ENCODE measurements around the gene ZAP70.

Gene ZAP70

DNA sequence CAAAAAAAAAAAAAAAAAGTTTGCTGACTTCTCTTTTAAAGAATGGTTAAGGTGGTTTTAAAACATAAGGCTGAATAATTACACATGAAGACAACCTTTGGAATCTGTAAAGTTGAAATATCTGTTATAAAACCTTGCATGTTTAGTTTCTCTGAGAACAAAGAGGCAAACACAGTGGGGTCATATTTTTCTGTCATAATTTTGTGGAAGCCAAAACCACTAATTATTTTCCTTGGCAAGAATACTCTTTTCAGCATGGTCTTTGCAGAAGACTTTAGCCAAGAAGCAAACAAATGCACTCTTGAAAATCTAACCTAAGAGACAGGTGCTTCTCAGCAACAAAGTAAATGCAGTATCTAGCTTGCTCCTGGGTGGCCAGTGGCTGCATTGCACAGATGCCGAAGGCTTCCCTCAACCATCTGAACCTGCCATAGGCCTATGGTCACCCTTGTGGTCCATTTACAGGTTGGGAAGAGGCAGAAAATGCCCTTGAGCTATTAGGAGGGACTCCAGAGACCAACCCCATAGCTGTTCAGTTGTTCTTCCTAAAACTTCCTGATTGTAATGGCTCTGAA is 44.8 kb downstream of the ZAP70 start:
- peaks cover 0 to 57% (median 4%) of the 10 kb centered on the region in 5 donors for H3K4me1 ChIP-seq (ENCODE audit: control insufficient read depth in 5 of 5, insufficient read depth in 5 of 5, low read length in 5 of 5)
- H3K9me3 ChIP-seq (ENCODE audit: control insufficient read depth in 5 of 5, low read length in 5 of 5) = no peaks in the 10 kb centered on the region
- no peak overlapping the region for H3K9ac ChIP-seq (ENCODE audit: low read length in 5 of 5)
- no peak overlapping the region for H3K4me3 ChIP-seq (ENCODE audit: low read depth in 1 of 5, low read length in 5 of 5)
- H3K27me3 ChIP-seq (ENCODE audit: control insufficient read depth in 5 of 5, insufficient read depth in 4 of 5, low read length in 5 of 5) = no peaks in the 10 kb centered on the region
- H3K36me3 ChIP-seq (ENCODE audit: control insufficient read depth in 5 of 5, insufficient read depth in 5 of 5, low read length in 5 of 5) = peaks cover 5 to 82% (median 68%) of the 10 kb centered on the region in 5 donors
- H3K27ac ChIP-seq (ENCODE audit: low read depth, low read length) = no peak overlapping the region

DNA sequence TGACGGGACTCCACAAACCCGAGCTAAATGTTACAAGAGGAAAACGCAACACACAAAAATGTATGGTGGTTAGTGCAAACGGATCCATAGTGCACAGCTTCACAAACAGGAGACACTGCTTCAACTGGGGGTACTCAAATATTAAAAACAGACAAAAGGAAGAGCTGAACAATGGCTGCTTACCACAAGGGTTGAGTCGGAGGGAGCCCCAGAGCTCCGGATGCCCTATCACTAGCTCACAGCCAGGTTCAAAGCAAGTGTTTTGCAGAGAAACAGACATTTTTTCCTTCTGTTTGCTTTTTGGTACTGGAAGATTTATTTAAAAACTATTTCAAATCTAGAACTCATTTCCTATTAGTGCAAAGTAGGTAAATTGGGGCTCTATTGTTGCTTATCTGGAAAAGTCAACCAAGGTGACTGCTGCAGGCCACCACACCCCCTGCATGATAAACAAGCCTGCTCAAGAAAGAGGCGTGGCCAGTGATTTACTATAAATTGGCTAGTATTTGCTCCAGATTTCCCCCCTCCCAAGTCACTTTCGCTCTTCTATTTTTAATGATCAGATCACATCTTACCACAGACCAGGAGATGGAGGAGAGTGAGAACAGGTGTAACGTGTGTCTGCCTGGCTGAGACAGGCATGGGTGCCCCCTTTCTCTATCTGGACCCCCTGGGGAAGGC is 46.5 kb downstream of the ZAP70 start:
- H3K36me3 ChIP-seq (ENCODE audit: control insufficient read depth in 5 of 5, insufficient read depth in 5 of 5, low read length in 5 of 5) = peaks cover 5 to 93% (median 81%) of the 10 kb centered on the region in 5 donors
- H3K4me3 ChIP-seq (ENCODE audit: low read depth in 1 of 5, low read length in 5 of 5) = no peak overlapping the region
- H3K27ac ChIP-seq (ENCODE audit: low read depth, low read length) = no peak overlapping the region
- no peak overlapping the region for H3K9ac ChIP-seq (ENCODE audit: low read length in 5 of 5)
- H3K9me3 ChIP-seq (ENCODE audit: control insufficient read depth in 5 of 5, low read length in 5 of 5) = no peaks in the 10 kb centered on the region
- H3K27me3 ChIP-seq (ENCODE audit: control insufficient read depth in 5 of 5, insufficient read depth in 4 of 5, low read length in 5 of 5) = no peaks in the 10 kb centered on the region
- H3K4me1 ChIP-seq (ENCODE audit: control insufficient read depth in 5 of 5, insufficient read depth in 5 of 5, low read length in 5 of 5) = peaks cover 0 to 43% (median 4%) of the 10 kb centered on the region in 5 donors

- Histone ChIP-seq H3K9me3 (ENCODE audit: control insufficient read depth in 5 of 5, low read length in 5 of 5) (no peaks in the 10 kb centered on the region), H3K36me3 (ENCODE audit: control insufficient read depth in 5 of 5, insufficient read depth in 5 of 5, low read length in 5 of 5) (peaks cover 6 to 93% (median 85%) of the 10 kb centered on the region in 5 donors), H3K4me1 (ENCODE audit: control insufficient read depth in 5 of 5, insufficient read depth in 5 of 5, low read length in 5 of 5) (peaks cover 0 to 36% (median 4%) of the 10 kb centered on the region in 5 donors), H3K9ac (ENCODE audit: low read length in 5 of 5) (no peak overlapping the region), H3K27ac (ENCODE audit: low read depth, low read length) (no peak overlapping the region), H3K4me3 (ENCODE audit: low read depth in 1 of 5, low read length in 5 of 5) (no peak overlapping the region), H3K27me3 (ENCODE audit: control insufficient read depth in 5 of 5, insufficient read depth in 4 of 5, low read length in 5 of 5) (no peaks in the 10 kb centered on the region)
Observed at GRCh38 chr2:97760480-97761049, 47.2 kb downstream of the ZAP70 start.

DNA sequence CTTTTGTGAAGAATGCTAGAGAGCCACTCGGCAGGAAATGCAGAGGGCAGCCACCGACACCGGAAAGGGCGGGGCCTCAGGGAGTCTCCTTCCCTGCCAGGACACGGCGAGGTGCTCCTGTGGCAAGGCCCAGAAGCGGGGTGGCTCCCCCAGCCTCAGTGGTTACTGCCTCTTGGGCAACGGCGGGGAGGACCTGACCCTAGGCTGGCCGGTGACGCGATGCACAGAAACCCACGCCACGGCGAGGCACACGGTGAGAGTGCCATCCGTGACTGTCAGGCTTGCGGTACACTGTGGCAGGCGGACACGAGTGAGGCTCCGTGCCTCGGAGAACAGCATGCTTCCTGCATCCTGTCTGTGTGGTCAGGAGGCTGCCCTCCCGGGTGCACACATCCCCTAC is 47.8 kb downstream of the ZAP70 start:
- H3K4me1 ChIP-seq (ENCODE audit: control insufficient read depth in 5 of 5, insufficient read depth in 5 of 5, low read length in 5 of 5) = peaks cover 0 to 34% (median 4%) of the 10 kb centered on the region in 5 donors
- H3K36me3 ChIP-seq (ENCODE audit: control insufficient read depth in 5 of 5, insufficient read depth in 5 of 5, low read length in 5 of 5) = peaks cover 9 to 95% (median 85%) of the 10 kb centered on the region in 5 donors
- no peak overlapping the region for H3K9ac ChIP-seq (ENCODE audit: low read length in 5 of 5)
- H3K27me3 ChIP-seq (ENCODE audit: control insufficient read depth in 5 of 5, insufficient read depth in 4 of 5, low read length in 5 of 5) = no peaks in the 10 kb centered on the region
- no peaks in the 10 kb centered on the region for H3K9me3 ChIP-seq (ENCODE audit: control insufficient read depth in 5 of 5, low read length in 5 of 5)
- no peak overlapping the region for H3K27ac ChIP-seq (ENCODE audit: low read depth, low read length)
- H3K4me3 ChIP-seq (ENCODE audit: low read depth in 1 of 5, low read length in 5 of 5) = no peak overlapping the region

- H3K27ac ChIP-seq (ENCODE audit: low read depth, low read length) = no peak overlapping the region
- no peaks in the 10 kb centered on the region for H3K27me3 ChIP-seq (ENCODE audit: control insufficient read depth in 5 of 5, insufficient read depth in 4 of 5, low read length in 5 of 5)
- H3K9me3 ChIP-seq (ENCODE audit: control insufficient read depth in 5 of 5, low read length in 5 of 5) = no peaks in the 10 kb centered on the region
- H3K36me3 ChIP-seq (ENCODE audit: control insufficient read depth in 5 of 5, insufficient read depth in 5 of 5, low read length in 5 of 5) = peaks cover 10 to 83% (median 74%) of the 10 kb centered on the region in 5 donors
- peaks cover 0 to 40% (median 4%) of the 10 kb centered on the region in 5 donors for H3K4me1 ChIP-seq (ENCODE audit: control insufficient read depth in 5 of 5, insufficient read depth in 5 of 5, low read length in 5 of 5)
- H3K9ac ChIP-seq (ENCODE audit: low read length in 5 of 5) = no peak overlapping the region
- no peak overlapping the region for H3K4me3 ChIP-seq (ENCODE audit: low read depth in 1 of 5, low read length in 5 of 5)
Observed at GRCh38 chr2:97763176-97763845, 49.9 kb downstream of the ZAP70 start.

DNA sequence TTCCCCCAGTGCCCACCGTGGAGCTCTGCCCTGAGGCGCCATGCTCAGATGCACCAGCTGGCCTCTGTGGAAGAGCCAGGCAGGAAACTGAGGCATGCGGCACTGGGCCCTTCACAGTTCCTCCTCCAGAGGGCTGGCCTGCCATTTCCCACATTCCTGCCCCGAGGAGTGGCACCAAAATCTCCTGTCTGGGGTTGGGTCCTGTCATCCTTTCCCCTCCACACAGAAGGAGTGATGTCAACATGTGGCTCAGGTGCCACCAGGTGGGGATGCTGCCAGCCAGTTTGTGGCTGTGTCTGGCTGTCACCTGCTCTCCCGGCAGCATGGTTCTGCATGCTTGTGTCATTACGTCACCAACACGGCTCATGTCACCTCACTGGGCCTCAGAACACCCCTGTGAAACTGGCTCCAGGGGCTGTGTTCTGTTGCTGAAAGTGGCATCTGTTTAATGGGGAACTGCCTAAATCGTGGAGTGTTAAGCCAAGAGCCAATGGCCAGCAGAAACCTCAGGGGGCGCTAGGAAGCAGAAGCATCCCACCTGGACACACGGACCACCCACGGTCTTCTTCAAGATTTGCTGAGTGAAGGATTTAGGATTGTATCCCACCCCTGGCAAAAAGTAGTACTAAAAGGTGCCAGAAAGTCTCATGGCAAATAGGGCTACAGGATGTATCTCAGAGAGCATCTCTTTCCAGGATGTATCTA is 51.3 kb downstream of the ZAP70 start:
- Histone ChIP-seq H3K9me3 (ENCODE audit: control insufficient read depth in 5 of 5, low read length in 5 of 5) (no peaks in the 10 kb centered on the region), H3K4me1 (ENCODE audit: control insufficient read depth in 5 of 5, insufficient read depth in 5 of 5, low read length in 5 of 5) (peaks cover 0 to 26% (median 4%) of the 10 kb centered on the region in 5 donors), H3K36me3 (ENCODE audit: control insufficient read depth in 5 of 5, insufficient read depth in 5 of 5, low read length in 5 of 5) (peaks cover 10 to 74% (median 60%) of the 10 kb centered on the region in 5 donors), H3K27ac (ENCODE audit: low read depth, low read length) (no peak overlapping the region), H3K9ac (ENCODE audit: low read length in 5 of 5) (no peak overlapping the region), H3K4me3 (ENCODE audit: low read depth in 1 of 5, low read length in 5 of 5) (no peak overlapping the region), H3K27me3 (ENCODE audit: control insufficient read depth in 5 of 5, insufficient read depth in 4 of 5, low read length in 5 of 5) (no peaks in the 10 kb centered on the region)

DNA sequence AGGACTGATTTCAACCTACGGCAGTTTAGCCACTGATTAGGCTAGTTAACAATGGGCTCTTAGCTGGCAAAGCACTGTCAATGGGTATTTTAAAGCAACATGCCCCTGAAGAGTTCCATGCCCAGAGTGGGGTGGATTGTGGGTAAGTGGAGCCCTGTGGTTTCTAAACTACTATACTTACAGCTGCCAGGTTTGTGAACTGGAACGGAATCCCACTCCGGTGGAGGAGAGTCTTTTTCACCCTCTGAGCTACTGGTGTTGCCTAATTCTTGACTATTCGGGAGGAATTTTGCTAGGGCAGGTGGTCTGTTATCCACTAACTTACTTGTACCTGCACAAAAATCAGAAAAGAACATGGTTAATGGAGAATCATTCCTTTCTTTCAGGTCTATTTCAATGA is 52.6 kb downstream of the ZAP70 start:
- Histone ChIP-seq H3K27ac (ENCODE audit: low read depth, low read length) (no peak overlapping the region), H3K4me3 (ENCODE audit: low read depth in 1 of 5, low read length in 5 of 5) (no peak overlapping the region), H3K9ac (ENCODE audit: low read length in 5 of 5) (no peak overlapping the region), H3K27me3 (ENCODE audit: control insufficient read depth in 5 of 5, insufficient read depth in 4 of 5, low read length in 5 of 5) (no peaks in the 10 kb centered on the region), H3K4me1 (ENCODE audit: control insufficient read depth in 5 of 5, insufficient read depth in 5 of 5, low read length in 5 of 5) (peaks cover 0 to 18% (median 0%) of the 10 kb centered on the region in 5 donors), H3K9me3 (ENCODE audit: control insufficient read depth in 5 of 5, low read length in 5 of 5) (no peaks in the 10 kb centered on the region), H3K36me3 (ENCODE audit: control insufficient read depth in 5 of 5, insufficient read depth in 5 of 5, low read length in 5 of 5) (peaks cover 10 to 62% (median 50%) of the 10 kb centered on the region in 5 donors)

DNA sequence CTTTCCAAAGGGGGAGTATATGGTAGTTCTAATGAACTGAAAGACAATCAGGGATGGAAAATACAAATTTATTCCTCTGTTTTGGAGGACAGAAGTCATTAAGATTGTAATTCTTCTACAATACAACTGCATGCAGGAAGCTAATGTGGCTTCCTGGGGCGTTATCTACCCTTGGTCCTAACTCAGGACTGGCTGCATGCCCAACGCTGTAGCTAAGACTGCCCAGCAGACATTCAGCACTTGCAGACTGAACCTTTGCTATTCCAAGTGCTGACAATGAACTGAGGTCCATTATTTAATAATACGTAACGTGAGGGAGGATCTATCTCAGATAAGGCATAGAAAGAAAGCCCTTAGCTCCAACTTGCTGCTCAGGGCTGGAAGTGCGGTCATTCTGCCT is 53.2 kb downstream of the ZAP70 start:
- Histone ChIP-seq H3K9ac (ENCODE audit: low read length in 5 of 5) (no peak overlapping the region), H3K27ac (ENCODE audit: low read depth, low read length) (no peak overlapping the region), H3K36me3 (ENCODE audit: control insufficient read depth in 5 of 5, insufficient read depth in 5 of 5, low read length in 5 of 5) (peaks cover 10 to 56% (median 46%) of the 10 kb centered on the region in 5 donors), H3K4me3 (ENCODE audit: low read depth in 1 of 5, low read length in 5 of 5) (no peak overlapping the region), H3K4me1 (ENCODE audit: control insufficient read depth in 5 of 5, insufficient read depth in 5 of 5, low read length in 5 of 5) (peaks cover 0 to 12% (median 0%) of the 10 kb centered on the region in 5 donors), H3K27me3 (ENCODE audit: control insufficient read depth in 5 of 5, insufficient read depth in 4 of 5, low read length in 5 of 5) (no peaks in the 10 kb centered on the region), H3K9me3 (ENCODE audit: control insufficient read depth in 5 of 5, low read length in 5 of 5) (no peaks in the 10 kb centered on the region)

DNA sequence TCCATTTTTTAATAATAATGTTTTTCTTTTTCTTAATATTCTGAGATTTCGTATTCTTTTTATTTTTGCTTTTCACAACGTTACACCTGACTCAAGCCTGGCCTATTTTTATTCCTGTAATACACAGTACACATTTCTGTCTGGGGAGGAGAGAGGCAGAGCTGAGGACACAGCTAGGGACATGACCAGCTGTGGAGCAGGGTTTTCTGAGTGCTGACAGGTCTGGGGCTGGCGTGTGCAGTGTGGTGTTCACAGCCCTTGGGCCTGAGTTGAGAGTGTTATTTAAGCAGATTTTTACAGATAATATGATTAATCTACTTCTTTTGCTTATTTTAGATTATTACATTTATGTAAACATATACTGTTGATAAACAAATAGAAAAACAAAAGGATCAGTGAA is 55.9 kb downstream of the ZAP70 start:
- Histone ChIP-seq H3K36me3 (ENCODE audit: control insufficient read depth in 5 of 5, insufficient read depth in 5 of 5, low read length in 5 of 5) (peaks cover 10 to 50% (median 44%) of the 10 kb centered on the region in 5 donors), H3K27ac (ENCODE audit: low read depth, low read length) (no peak overlapping the region)

More for the DNA sequence above, 55.9 kb downstream of the ZAP70 start:
- H3K4me1 ChIP-seq (ENCODE audit: control insufficient read depth in 5 of 5, insufficient read depth in 5 of 5, low read length in 5 of 5) = peaks cover 0 to 11% (median 0%) of the 10 kb centered on the region in 5 donors
- H3K9ac ChIP-seq (ENCODE audit: low read length in 5 of 5) = no peak overlapping the region
- H3K4me3 ChIP-seq (ENCODE audit: low read depth in 1 of 5, low read length in 5 of 5) = no peak overlapping the region
- H3K27me3 ChIP-seq (ENCODE audit: control insufficient read depth in 5 of 5, insufficient read depth in 4 of 5, low read length in 5 of 5) = no peaks in the 10 kb centered on the region
- no peaks in the 10 kb centered on the region for H3K9me3 ChIP-seq (ENCODE audit: control insufficient read depth in 5 of 5, low read length in 5 of 5)

Measured in subcutaneous abdominal adipose tissue (tissue), 5 donors.